Measurements from ENCODE around the gene TELO2. TPM values are rescaled to one million over a fixed set of nuclear protein-coding genes. Genes with fewer than 3 reads are reported as not detected.

TELO2 gene
- total RNA-seq, 4 donors from 2014 or later = 4.9 to 59.1 (median 39.0) TPM

DNA sequence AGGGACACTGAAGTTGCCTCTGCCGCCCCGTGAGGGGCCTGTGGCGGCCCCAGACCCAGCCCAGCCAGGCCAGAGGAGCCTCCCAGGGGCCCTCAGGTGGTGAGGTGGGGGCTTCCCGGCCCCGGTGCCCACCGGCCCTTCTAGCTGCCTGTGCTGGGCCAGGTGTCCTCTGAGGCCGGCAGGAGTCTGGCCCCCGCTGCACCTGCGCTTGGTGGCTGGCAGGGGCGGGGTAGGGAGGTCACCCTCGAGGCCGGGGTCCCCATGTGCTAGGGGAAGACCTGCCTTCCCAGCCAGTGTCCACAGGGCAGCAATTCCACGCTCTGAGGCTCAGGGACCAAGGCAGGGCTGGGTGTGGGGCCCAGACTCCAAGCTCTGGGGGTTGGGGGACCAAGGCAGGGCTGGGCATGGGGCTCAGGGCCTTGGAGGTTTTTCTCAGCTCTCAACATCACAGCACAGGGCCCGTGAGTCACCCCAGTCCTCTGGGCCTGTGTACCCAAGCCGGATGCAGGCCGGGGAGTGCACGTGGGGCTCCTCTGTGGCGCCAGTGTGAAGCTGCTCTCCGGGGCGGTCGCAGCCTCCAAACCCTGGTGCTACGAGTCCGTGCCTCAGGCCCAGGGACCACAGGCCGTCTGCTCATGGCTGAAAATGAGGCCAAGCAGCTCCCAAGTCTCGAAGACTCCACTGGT lies 47.5 kb upstream of the TELO2 start:
- no peaks in the 10 kb centered on the region for H3K4me1 ChIP-seq
- H3K27ac ChIP-seq = no peak overlapping the region
- TF ChIP-seq, protein P1, sequence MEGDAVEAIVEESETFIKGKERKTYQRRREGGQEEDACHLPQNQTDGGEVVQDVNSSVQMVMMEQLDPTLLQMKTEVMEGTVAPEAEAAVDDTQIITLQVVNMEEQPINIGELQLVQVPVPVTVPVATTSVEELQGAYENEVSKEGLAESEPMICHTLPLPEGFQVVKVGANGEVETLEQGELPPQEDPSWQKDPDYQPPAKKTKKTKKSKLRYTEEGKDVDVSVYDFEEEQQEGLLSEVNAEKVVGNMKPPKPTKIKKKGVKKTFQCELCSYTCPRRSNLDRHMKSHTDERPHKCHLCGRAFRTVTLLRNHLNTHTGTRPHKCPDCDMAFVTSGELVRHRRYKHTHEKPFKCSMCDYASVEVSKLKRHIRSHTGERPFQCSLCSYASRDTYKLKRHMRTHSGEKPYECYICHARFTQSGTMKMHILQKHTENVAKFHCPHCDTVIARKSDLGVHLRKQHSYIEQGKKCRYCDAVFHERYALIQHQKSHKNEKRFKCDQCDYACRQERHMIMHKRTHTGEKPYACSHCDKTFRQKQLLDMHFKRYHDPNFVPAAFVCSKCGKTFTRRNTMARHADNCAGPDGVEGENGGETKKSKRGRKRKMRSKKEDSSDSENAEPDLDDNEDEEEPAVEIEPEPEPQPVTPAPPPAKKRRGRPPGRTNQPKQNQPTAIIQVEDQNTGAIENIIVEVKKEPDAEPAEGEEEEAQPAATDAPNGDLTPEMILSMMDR (IDR thresholded peaks at IDR 0.05) = no peak
- H3K27me3 ChIP-seq = no peaks in the 10 kb centered on the region
- H3K36me3 ChIP-seq = no peaks in the 10 kb centered on the region
- no peak for DNase-seq
- intact Hi-C loops (cut with DNase I; ENCODE audit: low total_unique reads) = no loop called here
- no peaks in the 10 kb centered on the region for H3K9me3 ChIP-seq
- no peak overlapping the region for H3K4me3 ChIP-seq

DNA sequence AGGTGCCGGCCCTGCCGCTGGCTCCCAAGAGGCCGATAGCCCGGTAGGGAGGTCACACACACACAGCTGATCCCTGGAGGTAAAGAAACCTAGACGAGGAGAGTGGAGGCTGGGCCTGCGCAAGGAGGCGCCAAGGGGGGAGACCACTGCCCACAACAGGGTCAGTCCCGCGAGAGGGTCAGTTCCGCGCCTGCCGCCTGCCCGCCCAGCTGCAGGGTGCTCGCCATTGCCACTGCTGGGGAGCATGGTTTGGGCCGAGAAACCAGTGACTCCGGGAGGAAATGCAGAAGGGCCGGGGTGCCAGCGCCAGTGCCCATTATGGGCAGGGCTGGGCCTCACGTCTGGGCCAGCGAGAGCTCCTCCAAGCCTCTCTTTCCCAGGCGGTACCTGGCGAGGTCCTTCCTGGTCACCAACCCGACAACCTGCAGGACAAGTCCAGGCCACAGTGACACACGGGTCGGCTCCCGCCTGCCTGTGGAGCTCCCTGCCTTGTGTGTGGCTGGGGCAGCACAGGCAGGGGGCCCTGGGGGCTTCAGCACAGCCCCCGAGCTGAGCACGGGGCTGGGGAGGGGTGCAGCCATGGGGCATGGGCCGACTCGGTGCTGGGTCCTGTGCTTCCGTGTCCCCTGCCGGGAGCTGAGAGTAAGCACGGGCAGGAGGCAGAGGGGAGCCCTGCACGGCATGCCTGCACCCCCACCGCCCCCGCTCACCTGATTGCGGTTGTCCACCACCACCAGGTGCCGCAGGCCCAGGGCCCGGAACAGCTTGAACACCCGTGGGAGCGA lies 46.7 kb upstream of the TELO2 start:
- no peaks in the 10 kb centered on the region for H3K27me3 ChIP-seq
- TF ChIP-seq, protein P1 (IDR thresholded peaks at IDR 0.05) = no peak
- TF ChIP-seq POLR2A (IDR thresholded peaks at IDR 0.05) = no peak
- no peaks in the 10 kb centered on the region for H3K4me1 ChIP-seq
- no peaks in the 10 kb centered on the region for H3K36me3 ChIP-seq
- no peak for DNase-seq
- H3K27ac ChIP-seq = no peak overlapping the region
- H3K4me3 ChIP-seq = no peak overlapping the region
- intact Hi-C loops (cut with DNase I; ENCODE audit: low total_unique reads) = no loop called here
- H3K9me3 ChIP-seq = no peaks in the 10 kb centered on the region

DNA sequence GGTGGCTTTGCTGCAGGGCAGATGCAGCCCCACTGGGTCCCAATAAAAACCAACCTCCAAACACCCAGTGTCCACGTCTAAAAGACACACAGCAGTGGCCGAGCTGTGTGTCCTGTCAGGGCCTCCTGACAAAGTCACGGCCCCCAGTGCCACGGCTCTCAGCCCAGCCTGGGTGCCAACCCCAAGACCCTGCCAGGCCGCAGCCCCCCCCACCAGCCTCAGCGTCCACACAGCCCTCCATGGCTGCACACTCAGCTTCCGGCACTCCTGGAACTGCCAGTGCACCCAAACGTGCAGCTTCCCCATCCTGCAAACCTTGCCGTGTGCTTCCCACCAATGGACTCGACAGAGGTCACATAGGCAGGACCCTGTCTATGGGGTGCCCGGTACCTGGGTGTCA lies 45.2 kb upstream of the TELO2 start:
- no peaks in the 10 kb centered on the region for H3K4me1 ChIP-seq
- DNase-seq = no peak
- H3K27me3 ChIP-seq = no peaks in the 10 kb centered on the region
- TF ChIP-seq POLR2A (IDR thresholded peaks at IDR 0.05) = no peak
- TF ChIP-seq, protein P1 (IDR thresholded peaks at IDR 0.05) = no peak
- no peak overlapping the region for H3K4me3 ChIP-seq
- no peaks in the 10 kb centered on the region for H3K36me3 ChIP-seq
- intact Hi-C loops (cut with DNase I; ENCODE audit: low total_unique reads) = no loop called here
- H3K27ac ChIP-seq = no peak overlapping the region
- H3K9me3 ChIP-seq = no peaks in the 10 kb centered on the region

DNA sequence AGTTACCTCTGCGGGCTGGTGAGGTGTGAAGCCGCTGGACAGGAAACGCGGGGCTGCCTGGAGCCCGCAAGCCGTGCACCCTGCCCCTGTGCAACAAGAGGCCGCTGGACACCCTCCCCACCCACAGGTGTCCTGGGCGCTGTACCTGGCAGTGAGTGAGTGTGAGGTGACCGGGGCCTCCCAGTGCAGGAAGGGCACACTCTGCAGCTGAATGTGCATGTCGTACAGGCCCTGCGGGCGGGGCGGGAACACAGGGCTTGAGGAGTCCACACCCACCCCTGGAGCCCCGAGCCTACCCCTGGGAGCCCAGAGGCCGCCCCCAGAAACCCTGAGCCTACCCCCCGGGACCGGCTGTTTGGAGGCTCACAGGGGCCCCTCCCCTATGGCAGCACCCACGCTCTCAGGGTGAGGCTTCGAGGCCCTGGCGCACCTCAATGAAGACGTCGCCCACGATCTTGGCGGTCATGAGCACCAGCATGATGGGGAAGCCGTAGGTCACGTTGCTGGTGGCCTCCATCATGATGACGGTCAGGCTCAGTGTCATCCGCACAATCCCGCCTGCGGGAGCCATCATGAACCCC lies 44.5 kb upstream of the TELO2 start:
- no peaks in the 10 kb centered on the region for H3K4me1 ChIP-seq
- no peaks in the 10 kb centered on the region for H3K27me3 ChIP-seq
- H3K36me3 ChIP-seq = no peaks in the 10 kb centered on the region
- H3K27ac ChIP-seq = no peak overlapping the region
- intact Hi-C loops (cut with DNase I; ENCODE audit: low total_unique reads) = no loop called here
- TF ChIP-seq, protein P1 (IDR thresholded peaks at IDR 0.05) = no peak
- no peak for TF ChIP-seq POLR2A (IDR thresholded peaks at IDR 0.05)
- DNase-seq = no peak
- no peaks in the 10 kb centered on the region for H3K9me3 ChIP-seq
- H3K4me3 ChIP-seq = no peak overlapping the region

DNA sequence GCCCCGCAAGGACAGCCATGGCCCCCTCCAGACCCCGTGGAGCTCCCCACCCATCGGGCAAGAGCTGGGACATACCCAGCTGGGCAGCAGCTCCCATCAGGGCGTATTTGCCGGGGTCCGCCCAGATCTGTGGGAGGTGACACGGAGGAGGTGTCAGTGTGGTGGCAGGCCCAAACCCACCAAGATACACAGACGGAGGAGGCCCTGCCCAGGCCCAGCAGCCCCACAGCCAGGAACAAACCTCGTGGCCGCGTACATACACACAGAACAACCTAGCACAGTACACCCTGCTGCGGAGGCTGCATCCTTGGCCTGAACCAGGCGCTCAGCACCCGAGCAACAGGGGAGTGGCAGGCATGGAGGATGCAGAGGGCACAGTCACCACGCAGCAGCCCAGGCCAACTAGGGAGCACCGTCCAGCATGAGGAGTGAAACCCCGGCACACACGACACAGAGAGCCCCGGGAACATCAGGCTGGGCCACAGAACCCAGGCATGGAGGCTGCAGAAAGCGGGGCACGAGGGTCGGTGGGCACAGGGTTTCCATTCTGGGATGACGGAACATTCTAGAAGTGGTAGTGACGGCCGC lies 43.9 kb upstream of the TELO2 start:
- TF ChIP-seq, protein P1 (IDR thresholded peaks at IDR 0.05) = no peak
- no peak for TF ChIP-seq POLR2A (IDR thresholded peaks at IDR 0.05)
- H3K9me3 ChIP-seq = no peaks in the 10 kb centered on the region
- H3K4me1 ChIP-seq = no peaks in the 10 kb centered on the region
- intact Hi-C loops (cut with DNase I; ENCODE audit: low total_unique reads) = no loop called here
- H3K27me3 ChIP-seq = no peaks in the 10 kb centered on the region
- no peaks in the 10 kb centered on the region for H3K36me3 ChIP-seq
- no peak overlapping the region for H3K4me3 ChIP-seq
- H3K27ac ChIP-seq = no peak overlapping the region
- DNase-seq = no peak

All from uterus (tissue), 4 donors.